Ammon's horn (tissue), 1 donor: Measurements from ENCODE around the gene STAC2.
"Not testable (repeated sequence)": the region's sequence is repeated elsewhere in the genome, so short reads cannot be mapped to it uniquely, and the experiment has no call there.

Source experiments
- DNase-seq: peaks from one replicate; pipeline ENCODE4 v3.0.0-alpha.2; 2016; ENCODE audit warnings: low spot score

STAC2 gene

GRCh38 chr17:39186481-39187002 is 39.2 kb downstream of the STAC2 start:
- no peak for DNase-seq

- no peak for DNase-seq
These were observed 42.0 kb downstream of the STAC2 start for GRCh38 chr17:39183720-39184119.

GRCh38 chr17:39183045-39183444 is 42.7 kb downstream of the STAC2 start:
- DNase-seq = no peak

GRCh38 chr17:39181303-39181702 is 44.4 kb downstream of the STAC2 start:
- DNase-seq = no peak

- no peak for DNase-seq
These were observed 47.2 kb downstream of the STAC2 start for GRCh38 chr17:39178536-39178935.

GRCh38 chr17:39177256-39177655 is 48.5 kb downstream of the STAC2 start:
- no peak for DNase-seq

DNA sequence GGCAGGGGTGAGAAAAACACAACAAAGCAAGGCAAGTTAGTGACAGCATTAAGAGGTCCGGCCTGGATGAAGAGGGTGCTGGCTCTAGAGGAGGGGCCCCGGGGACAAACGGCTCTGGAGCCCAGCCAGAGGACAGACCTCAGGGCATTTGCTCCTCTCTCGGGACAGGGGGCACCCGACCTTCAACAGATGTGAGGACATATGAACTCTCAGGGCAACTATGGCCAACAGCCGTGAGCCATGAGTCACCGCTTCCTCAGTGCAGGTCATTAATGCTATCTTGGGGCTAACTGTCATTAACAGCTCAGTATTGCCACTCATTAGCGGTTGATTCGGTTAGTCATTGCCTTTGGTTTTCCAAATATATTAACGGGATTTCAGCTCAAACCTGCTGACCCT is 50.1 kb downstream of the STAC2 start:
- no peak for DNase-seq

- DNase-seq = peak; percentile 83
These were observed 50.6 kb downstream of the STAC2 start for GRCh38 chr17:39174920-39175694.

DNA sequence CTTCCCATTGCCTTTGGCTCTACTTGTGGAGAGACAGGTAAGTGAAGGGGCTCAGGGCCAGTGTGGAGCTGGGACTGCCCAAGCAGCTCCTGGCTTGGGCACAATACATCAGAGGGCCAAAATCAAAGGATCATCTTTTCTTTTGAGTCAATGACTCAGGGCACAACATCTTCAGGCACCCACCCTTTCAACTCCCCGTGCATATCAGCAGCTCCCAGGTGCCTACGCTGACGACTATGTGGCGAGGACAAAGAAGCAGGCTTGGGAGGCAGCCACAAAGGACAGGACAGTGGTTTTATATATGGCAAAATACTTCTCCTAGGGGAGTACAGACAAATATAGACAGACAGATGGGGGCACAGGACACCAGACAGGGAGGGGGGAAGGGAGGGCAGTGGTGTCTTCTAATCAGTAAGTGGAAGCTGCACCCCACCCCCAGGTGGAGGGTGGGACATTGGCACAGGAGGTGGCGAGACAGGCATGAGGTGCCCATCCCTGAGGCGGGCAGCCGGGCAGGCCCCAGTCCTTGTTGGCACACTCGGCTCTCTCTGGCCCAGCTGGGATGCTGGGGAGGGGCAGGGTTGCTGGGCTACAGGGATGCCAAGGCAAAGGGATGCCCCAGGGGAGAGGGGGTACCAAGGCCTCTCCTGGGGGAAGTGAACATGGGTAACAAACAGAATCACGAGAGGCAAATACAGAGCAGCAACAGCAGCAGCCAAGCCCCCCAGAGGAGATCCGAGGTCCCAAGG is 52.0 kb downstream of the STAC2 start:
- no peak for DNase-seq

DNA sequence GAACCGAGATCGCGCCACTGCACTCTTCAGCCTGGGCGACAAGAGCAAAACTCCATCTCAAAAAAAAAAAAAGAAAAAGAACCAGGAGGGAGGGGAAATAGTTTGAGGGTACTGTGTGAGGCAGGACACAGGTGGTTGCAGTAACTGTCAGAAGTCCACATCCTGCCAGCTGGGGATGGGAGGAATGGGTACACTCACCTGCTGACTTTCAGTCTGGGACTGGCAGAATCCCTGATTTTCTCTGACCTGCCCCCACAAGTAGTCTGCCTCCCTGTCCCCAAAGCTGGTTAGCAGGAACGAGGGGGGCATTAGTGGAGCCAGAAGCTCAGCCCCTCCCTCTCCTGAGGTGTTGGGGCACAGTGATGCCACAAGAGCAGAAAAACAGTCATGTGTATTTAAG is 52.7 kb downstream of the STAC2 start:
- no peak for DNase-seq

GRCh38 chr17:39171933-39172332 is 53.8 kb downstream of the STAC2 start:
- no peak for DNase-seq

DNA sequence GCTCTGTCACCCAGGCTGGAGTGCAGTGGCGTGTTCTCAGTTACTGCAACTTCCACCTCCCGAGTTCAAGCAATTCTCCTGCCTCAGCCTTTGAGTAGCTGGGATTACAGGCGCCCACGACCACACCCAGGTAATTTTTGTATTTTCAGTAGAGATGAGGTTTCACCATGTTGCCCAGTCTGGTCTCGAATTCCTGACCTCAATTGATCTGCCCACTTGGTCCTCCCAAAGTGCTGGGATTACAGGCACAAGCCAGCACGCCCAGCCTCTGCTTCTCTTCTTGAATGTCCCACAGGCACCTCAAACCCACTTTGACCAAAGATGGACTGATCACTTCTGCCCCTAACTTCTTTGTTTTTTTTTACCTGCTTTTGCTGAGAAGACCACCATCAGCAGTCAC is 55.2 kb downstream of the STAC2 start:
- DNase-seq = no peak

DNA sequence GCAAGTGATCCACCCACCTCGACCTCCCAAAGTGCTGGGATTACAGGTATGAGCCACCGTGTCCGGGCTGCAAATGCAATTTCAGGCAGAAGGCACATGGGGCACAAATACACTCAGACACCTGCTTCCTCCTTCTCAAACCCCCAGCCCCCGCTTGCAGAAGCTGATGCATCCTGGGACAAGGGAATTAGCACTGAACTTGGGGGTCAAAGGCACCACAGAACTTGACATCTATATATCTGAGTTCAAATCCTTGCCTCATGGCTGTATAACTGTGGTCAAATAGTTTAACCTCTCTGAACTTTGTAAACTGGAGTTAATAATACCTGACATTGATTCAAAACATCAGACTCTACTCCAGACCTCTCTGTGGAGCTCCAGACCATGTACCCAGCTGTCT is 55.6 kb downstream of the STAC2 start:
- DNase-seq = no peak

GRCh38 chr17:39169518-39169917 is 56.2 kb downstream of the STAC2 start:
- DNase-seq = no peak

- DNase-seq = no peak
These were observed 56.6 kb downstream of the STAC2 start for GRCh38 chr17:39169101-39169500.

DNA sequence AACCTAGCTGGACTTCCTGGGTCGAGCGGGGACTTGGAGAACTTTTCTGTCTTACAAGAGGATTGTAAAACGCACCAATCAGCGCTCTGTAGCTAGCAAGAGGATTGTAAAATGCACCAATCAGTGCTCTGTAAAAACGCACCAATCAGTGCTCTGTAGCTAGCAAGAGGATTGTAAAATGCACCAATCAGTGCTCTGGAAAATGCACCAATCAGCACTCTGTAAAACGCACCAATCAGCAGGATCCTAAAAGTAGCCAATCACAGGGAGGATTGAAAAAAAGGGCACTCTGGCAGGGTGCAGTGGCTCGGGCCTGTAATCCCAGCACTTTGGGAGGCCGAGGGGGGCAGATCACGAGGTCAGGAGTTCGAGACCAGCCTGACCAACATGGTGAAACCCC is 57.2 kb downstream of the STAC2 start:
- not testable (repeated sequence) for DNase-seq

DNA sequence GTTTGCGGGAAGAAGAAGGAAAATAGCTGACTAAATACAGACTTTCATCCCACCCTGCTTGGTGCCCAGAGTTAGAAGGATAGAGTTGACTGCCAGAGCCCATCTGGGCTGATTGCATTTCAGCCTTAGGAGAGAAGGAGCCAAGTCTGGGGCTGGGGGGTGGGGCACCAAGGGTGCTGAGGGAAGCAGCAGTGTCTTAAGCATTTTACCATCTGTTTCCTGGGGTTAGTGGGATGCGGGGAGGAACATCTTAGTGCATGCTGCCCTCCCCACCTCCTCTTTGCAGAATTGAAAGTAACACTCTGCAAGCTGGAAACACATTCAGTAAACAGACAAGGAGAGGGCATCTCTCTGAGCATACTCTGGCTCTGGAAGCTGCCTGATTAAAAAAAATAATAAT is 58.3 kb downstream of the STAC2 start:
- peak; percentile 84 for DNase-seq

DNA sequence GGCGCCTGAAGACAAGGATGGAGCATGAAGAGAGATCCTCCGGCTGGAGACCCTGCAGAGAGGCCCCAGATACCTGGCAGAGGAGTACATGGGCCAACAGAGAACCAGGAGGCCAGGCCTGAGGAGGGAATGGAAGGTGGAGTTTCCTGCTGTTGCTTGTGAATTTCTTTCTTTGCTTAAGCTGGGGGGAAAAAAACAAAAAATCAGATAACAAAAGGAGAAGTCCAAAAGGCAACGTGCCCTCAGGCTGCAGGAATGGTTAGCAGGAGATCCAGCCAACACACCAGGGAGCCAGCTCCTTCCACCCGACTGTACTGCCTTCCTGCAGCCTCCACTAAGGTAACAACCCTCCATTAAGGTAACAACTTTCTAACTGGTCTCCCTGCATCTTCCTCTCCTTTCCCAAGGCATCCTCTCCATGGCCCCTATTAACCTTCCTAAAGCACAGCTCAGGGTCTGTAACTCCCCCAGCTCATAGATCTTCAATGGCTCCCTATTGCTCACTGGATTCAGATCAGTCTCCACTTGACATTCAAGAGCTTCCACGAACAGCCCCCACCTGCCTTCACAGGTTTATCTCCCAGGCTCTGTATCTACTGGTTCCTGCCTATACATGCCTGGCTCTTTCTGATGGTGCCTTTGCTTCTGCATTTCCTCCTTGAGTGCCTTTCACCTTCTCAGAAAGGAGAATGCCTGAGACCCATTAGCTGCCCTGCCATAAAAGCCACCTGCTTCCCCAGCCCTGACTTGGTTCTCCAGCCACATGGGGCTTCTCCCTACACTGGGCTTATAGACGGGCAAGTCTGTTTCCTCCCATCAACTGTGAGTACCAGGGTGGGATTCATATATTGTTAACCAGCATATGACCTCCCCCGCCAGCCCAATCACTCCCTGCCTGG is 59.1 kb downstream of the STAC2 start:
- DNase-seq = no peak

DNA sequence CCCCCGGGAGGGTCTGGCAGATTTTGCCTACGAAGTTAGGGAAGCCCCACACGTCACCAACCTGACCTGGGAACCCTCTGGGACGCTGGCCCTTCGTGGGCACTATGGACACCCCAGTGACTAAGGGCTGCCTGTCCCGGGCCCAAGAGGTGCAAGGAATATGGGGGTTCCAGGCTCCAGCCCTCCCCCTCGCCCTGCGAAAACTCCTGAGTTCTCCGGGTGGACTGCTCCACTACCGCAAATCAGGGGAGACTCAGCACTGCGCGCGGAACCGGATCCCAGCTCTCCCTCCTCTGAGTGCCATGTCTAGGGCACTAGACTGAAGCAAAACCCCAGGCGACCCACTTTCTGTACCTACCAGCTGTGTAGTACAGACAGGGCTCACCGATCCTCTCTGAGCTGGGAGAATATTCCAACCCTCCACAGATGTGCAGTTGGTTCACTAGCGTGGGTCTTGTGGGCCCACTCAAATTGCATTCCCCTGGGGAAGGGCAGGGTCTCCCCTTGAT is 59.9 kb downstream of the STAC2 start, which contains the start of gene ARL5C:
TSS of gene ARL5C (minus strand) at position 321 of the 509 bp plus-strand sequence. CDS start 401 bp downstream, outside the sequence.
- DNase-seq = no peak

DNA sequence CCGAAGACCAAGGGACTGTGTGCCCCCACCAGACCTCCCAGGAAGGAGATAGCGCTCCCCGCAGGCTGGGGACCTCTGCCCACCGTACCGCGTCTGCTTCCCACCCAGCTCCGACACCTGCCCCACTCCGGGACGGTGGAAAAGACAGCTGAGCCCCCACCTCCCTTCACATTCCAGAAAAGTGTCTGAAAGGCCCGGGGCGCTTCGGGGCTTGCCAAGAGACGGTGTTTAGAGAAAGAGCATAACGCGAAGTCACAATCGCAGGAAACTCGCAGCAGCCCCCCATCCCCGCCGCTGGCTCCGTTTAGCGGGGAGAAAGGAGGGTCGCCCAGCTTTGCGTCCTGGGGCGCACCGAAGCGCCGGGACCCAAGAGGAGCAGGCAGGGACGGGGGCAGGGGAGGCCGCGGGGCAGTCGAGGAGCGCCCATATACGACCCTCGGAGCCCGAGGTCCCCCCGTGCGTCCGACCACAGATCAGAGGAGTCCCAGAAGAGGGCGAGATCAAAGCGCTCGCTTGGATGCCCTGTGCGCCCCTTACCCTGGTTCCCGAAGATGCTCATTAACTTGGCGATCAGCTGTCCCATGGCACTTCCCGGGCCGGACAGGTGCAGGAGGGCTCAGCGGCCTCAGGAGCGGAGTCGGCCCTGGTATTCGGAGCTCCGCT is 60.4 kb downstream of the STAC2 start:
- no peak for DNase-seq

- DNase-seq = peak; percentile 86
These were observed 61.0 kb downstream of the STAC2 start for GRCh38 chr17:39164675-39165143.
